OCI-LY7 (cell line): ENCODE results near the gene TTL.

Experiments used
- EZH2phosphoT487 ChIP-seq: fragments of 200-600 bp; sonication (generic); IDR thresholded peaks from 2 replicates; pipeline ENCODE4 v1.6.1; 2018; ENCODE audit warnings: low read depth, borderline replicate concordance, mild to moderate bottlenecking, mixed run types, antibody characterized with exemption, low read length, moderate library complexity, mixed read lengths
- TF ChIP-seq, protein P1 (sequence below): fragments of 200-600 bp; sonication (generic); conservative IDR thresholded peaks from 2 replicates; pipeline ENCODE4 v1.5.1; 2014; ENCODE audit warnings: mild to moderate bottlenecking, antibody characterized with exemption, low read length, moderate library complexity, mixed read lengths

DNA sequence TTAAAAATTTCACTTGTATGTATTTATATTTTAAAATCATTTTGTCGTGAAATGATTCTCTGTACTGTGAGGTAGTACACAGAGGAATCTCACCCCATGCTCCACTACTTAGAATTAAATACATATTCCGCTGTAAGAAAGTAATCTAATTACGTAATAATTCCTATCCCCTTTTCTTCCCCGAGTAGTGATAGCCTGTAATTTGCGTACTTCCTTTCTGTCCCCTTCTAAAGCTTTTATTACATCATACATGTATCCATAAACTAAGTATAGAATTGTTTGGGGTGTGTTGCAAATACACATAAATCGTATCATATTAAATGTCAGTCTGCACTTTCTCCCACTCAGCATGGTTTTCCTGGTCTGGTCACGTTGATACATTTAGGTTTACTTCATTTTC is 90.0 kb downstream of the TTL start:
- TF ChIP-seq, protein P1, sequence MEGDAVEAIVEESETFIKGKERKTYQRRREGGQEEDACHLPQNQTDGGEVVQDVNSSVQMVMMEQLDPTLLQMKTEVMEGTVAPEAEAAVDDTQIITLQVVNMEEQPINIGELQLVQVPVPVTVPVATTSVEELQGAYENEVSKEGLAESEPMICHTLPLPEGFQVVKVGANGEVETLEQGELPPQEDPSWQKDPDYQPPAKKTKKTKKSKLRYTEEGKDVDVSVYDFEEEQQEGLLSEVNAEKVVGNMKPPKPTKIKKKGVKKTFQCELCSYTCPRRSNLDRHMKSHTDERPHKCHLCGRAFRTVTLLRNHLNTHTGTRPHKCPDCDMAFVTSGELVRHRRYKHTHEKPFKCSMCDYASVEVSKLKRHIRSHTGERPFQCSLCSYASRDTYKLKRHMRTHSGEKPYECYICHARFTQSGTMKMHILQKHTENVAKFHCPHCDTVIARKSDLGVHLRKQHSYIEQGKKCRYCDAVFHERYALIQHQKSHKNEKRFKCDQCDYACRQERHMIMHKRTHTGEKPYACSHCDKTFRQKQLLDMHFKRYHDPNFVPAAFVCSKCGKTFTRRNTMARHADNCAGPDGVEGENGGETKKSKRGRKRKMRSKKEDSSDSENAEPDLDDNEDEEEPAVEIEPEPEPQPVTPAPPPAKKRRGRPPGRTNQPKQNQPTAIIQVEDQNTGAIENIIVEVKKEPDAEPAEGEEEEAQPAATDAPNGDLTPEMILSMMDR, result no peak
- TF ChIP-seq EZH2phosphoT487, result no peak
